Liver (tissue), 9 donors: Measurements from ENCODE around the gene CCSER2. TPM values are rescaled to one million over a fixed set of nuclear protein-coding genes. Genes with fewer than 3 reads are reported as not detected.

Experiments used
- DNase-seq: peaks from one replicate; pipeline ENCODE4 v3.0.0-alpha.2; 2017; ENCODE audit warnings: low spot score
- H3K27ac ChIP-seq, 2 donors: one replicate each; pipeline ENCODE4 v1.7.0; 2013; ENCODE audit warnings: inconsistent platforms in 2 of 2, low read length in 2 of 2, control low read depth in 1 of 2, low read depth in 1 of 2, mild to moderate bottlenecking in 1 of 2
- H3K27me3 ChIP-seq, 4 donors: one replicate each; pipeline versions ENCODE4 v1.6.1 to v1.7.0; 2013; ENCODE audit warnings: low read length in 3 of 4, inconsistent platforms in 1 of 4, mild to moderate bottlenecking in 1 of 4, moderate library complexity in 1 of 4; ENCODE audit not compliant: control insufficient read depth in 4 of 4, insufficient read depth in 4 of 4
- H3K36me3 ChIP-seq, 4 donors: one replicate each; pipeline versions ENCODE4 v1.6.1 to v1.7.0; 2013; ENCODE audit warnings: low read length in 3 of 4, mild to moderate bottlenecking in 3 of 4, low read depth in 1 of 4, moderate library complexity in 1 of 4; ENCODE audit not compliant: control insufficient read depth in 4 of 4, insufficient read depth in 3 of 4
- H3K4me1 ChIP-seq, 4 donors: one replicate each; pipeline versions ENCODE4 v1.6.1 to v1.7.0; 2013; ENCODE audit warnings: low read length in 3 of 4, mild to moderate bottlenecking in 3 of 4, moderate library complexity in 1 of 4; ENCODE audit not compliant: control insufficient read depth in 4 of 4, insufficient read depth in 4 of 4
- H3K4me3 ChIP-seq, 3 donors: one replicate each; pipeline versions ENCODE4 v1.6.1 to v1.7.0; 2013; ENCODE audit warnings: low read length in 3 of 3, control low read depth in 1 of 3, low read depth in 1 of 3, mild to moderate bottlenecking in 1 of 3
- H3K9ac ChIP-seq, 2 donors: one replicate each; pipeline ENCODE4 v1.7.0; 2013; ENCODE audit warnings: low read length in 2 of 2, mild to moderate bottlenecking in 2 of 2, moderate library complexity in 2 of 2, control low read depth in 1 of 2, low read depth in 1 of 2
- H3K9me3 ChIP-seq, 4 donors: one replicate each; pipeline versions ENCODE4 v1.6.1 to v1.7.0; 2013; ENCODE audit warnings: low read length in 3 of 4; ENCODE audit not compliant: control insufficient read depth in 4 of 4
- FOXA1 ChIP-seq: IDR thresholded peaks from 2 replicates; pipeline ENCODE4 v1.6.1; 2016; ENCODE audit warnings: antibody characterized with exemption
- FOXA2 ChIP-seq: IDR thresholded peaks from 2 replicates; pipeline ENCODE4 v1.6.1; 2016; ENCODE audit warnings: antibody characterized with exemption
- HNF4A ChIP-seq, 2 donors: conservative IDR thresholded peaks; 2 replicates each; pipeline ENCODE4 v1.6.1; 2016; ENCODE audit warnings: antibody characterized with exemption in 2 of 2, mild to moderate bottlenecking in 2 of 2
- HNF4G ChIP-seq: IDR thresholded peaks from 2 replicates; pipeline ENCODE4 v1.6.1; 2016; ENCODE audit warnings: antibody characterized with exemption
- NR2F2 ChIP-seq: IDR thresholded peaks from 2 replicates; pipeline ENCODE4 v1.6.1; 2016; ENCODE audit warnings: antibody characterized with exemption
- RAD21 ChIP-seq, 2 donors: IDR thresholded peaks; 2 replicates each; pipeline ENCODE4 v1.6.1; 2016; ENCODE audit warnings: antibody characterized with exemption in 2 of 2, mild to moderate bottlenecking in 2 of 2
- RXRA ChIP-seq, 2 donors: IDR thresholded peaks; 2 replicates each; pipeline ENCODE4 v1.6.1; 2017 to 2018; ENCODE audit warnings: antibody characterized with exemption in 2 of 2, mild to moderate bottlenecking in 1 of 2
- SP1 ChIP-seq: IDR thresholded peaks from 2 replicates; pipeline ENCODE4 v1.6.1; 2018; ENCODE audit warnings: antibody characterized with exemption, mild to moderate bottlenecking
- TAF1 ChIP-seq: conservative IDR thresholded peaks from 2 replicates; pipeline ENCODE4 v1.6.1; 2016; ENCODE audit warnings: antibody characterized with exemption, mild to moderate bottlenecking
- YY1 ChIP-seq: IDR thresholded peaks from 2 replicates; pipeline ENCODE4 v1.6.1; 2016; ENCODE audit warnings: antibody characterized with exemption, mild to moderate bottlenecking
- WGBS: extraction: QIAGEN DNeasy Blood & Tissue Kit; methylation state at CpG from one replicate; pipeline ENCODE4 v1.1.7; 2013; 5-methylcytosine and 5-hydroxymethylcytosine counted together
- polyA plus RNA-seq, 2 donors: library from polyadenylated mRNA; stranded (reverse) in 1 of 2; unstranded in 1 of 2; fragments of 200-250 nt in 1 of 2; fragments of >200 nt in 1 of 2; fragmentation: Nextera tagmentation in 1 of 2; extraction: Ambion mirVana in 1 of 2; gene quantifications; one replicate each; pipeline versions ENCODE4 v1.2.1 to v1.2.3, GENCODE V29; 2013 to 2015
- total RNA-seq, 2 donors: library from RNA; depleted of rRNA; stranded (reverse); fragments of >200 nt; gene quantifications; one replicate each; pipeline ENCODE4 v1.2.3, GENCODE V29; 2014
- TF ChIP-seq, protein P1 (sequence below): IDR thresholded peaks from 2 replicates; pipeline ENCODE4 v1.6.1; 2016; ENCODE audit warnings: antibody characterized with exemption, mild to moderate bottlenecking
- TF ChIP-seq, protein P2 (sequence below): IDR thresholded peaks from 2 replicates; pipeline ENCODE4 v1.6.1; 2016; ENCODE audit warnings: antibody characterized with exemption
- TF ChIP-seq, protein P3 (sequence below): IDR thresholded peaks from 2 replicates; pipeline ENCODE4 v1.6.1; 2016; ENCODE audit warnings: antibody characterized with exemption
- TF ChIP-seq, protein P4 (sequence below): fragments of 150-350 bp; IDR thresholded peaks from 2 replicates; pipeline ENCODE4 v1.5.1; 2017; ENCODE audit warnings: improper control_type of control experiment, low read depth, low read length; ENCODE audit not compliant: missing input control
- TF ChIP-seq, protein P5 (sequence below): IDR thresholded peaks from 2 replicates; pipeline ENCODE4 v1.6.1; 2016; ENCODE audit warnings: antibody characterized with exemption
- donor health status: healthy.
- donor health status: healthy.
- donor health status: healthy.
- donor health status: healthy.
- donor health status: healthy.

The CCSER2 gene
- total and polyA plus RNA-seq, 4 donors: 5.6 to 18.2 (median 12.1) TPM

DNA sequence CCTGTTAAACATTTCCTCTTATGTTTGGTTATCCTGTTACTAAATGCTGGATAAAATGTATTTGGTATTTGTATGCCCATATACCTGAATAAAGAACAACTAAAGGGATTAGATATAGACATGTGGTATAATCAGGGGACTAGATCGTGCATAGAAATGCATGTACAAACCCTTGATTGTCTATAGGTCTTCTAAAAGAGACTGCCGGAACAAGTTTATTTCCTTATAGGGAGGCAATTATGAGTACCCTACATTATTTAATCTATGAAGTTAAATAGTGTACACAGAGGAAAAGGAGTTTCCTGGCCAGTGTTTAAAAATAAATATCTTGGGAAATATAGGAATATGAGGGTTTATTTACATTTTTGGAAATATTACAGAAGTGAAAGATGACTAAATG, 44.6 kb downstream of the CCSER2 start:
- H3K27me3 ChIP-seq: no peaks in the 10 kb centered on the region
- no peak overlapping the region for H3K27ac ChIP-seq
- no peaks in the 10 kb centered on the region for H3K9me3 ChIP-seq
- peaks cover 0 to 5% (median 0%) of the 10 kb centered on the region in 4 donors for H3K4me1 ChIP-seq
- no peak overlapping the region for H3K9ac ChIP-seq
- no peak for TF ChIP-seq FOXA2
- TF ChIP-seq NR2F2: no peak
- TF ChIP-seq YY1: no peak
- TF ChIP-seq TAF1: no peak
- no peak for TF ChIP-seq RAD21 (IDR thresholded peaks at IDR 0.05)
- TF ChIP-seq, protein P1, sequence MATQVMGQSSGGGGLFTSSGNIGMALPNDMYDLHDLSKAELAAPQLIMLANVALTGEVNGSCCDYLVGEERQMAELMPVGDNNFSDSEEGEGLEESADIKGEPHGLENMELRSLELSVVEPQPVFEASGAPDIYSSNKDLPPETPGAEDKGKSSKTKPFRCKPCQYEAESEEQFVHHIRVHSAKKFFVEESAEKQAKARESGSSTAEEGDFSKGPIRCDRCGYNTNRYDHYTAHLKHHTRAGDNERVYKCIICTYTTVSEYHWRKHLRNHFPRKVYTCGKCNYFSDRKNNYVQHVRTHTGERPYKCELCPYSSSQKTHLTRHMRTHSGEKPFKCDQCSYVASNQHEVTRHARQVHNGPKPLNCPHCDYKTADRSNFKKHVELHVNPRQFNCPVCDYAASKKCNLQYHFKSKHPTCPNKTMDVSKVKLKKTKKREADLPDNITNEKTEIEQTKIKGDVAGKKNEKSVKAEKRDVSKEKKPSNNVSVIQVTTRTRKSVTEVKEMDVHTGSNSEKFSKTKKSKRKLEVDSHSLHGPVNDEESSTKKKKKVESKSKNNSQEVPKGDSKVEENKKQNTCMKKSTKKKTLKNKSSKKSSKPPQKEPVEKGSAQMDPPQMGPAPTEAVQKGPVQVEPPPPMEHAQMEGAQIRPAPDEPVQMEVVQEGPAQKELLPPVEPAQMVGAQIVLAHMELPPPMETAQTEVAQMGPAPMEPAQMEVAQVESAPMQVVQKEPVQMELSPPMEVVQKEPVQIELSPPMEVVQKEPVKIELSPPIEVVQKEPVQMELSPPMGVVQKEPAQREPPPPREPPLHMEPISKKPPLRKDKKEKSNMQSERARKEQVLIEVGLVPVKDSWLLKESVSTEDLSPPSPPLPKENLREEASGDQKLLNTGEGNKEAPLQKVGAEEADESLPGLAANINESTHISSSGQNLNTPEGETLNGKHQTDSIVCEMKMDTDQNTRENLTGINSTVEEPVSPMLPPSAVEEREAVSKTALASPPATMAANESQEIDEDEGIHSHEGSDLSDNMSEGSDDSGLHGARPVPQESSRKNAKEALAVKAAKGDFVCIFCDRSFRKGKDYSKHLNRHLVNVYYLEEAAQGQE: no peak
- TF ChIP-seq, protein P2, sequence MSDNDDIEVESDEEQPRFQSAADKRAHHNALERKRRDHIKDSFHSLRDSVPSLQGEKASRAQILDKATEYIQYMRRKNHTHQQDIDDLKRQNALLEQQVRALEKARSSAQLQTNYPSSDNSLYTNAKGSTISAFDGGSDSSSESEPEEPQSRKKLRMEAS: no peak
- TF ChIP-seq, protein P3, sequence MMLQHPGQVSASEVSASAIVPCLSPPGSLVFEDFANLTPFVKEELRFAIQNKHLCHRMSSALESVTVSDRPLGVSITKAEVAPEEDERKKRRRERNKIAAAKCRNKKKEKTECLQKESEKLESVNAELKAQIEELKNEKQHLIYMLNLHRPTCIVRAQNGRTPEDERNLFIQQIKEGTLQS: no peak
- no peak for TF ChIP-seq RXRA (IDR thresholded peaks at IDR 0.05)
- TF ChIP-seq FOXA1: no peak
- TF ChIP-seq HNF4A (conservative IDR thresholded peaks at IDR 0.05): no peak
- no peak for TF ChIP-seq HNF4G
- TF ChIP-seq, protein P4, sequence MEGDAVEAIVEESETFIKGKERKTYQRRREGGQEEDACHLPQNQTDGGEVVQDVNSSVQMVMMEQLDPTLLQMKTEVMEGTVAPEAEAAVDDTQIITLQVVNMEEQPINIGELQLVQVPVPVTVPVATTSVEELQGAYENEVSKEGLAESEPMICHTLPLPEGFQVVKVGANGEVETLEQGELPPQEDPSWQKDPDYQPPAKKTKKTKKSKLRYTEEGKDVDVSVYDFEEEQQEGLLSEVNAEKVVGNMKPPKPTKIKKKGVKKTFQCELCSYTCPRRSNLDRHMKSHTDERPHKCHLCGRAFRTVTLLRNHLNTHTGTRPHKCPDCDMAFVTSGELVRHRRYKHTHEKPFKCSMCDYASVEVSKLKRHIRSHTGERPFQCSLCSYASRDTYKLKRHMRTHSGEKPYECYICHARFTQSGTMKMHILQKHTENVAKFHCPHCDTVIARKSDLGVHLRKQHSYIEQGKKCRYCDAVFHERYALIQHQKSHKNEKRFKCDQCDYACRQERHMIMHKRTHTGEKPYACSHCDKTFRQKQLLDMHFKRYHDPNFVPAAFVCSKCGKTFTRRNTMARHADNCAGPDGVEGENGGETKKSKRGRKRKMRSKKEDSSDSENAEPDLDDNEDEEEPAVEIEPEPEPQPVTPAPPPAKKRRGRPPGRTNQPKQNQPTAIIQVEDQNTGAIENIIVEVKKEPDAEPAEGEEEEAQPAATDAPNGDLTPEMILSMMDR: no peak
- no peak for TF ChIP-seq SP1
- WGBS: 90% methylated on average over 2 of the region's 2 CpGs
- DNase-seq: no peak
- H3K4me3 ChIP-seq: no peak overlapping the region
- H3K36me3 ChIP-seq: peaks cover 0 to 14% (median 6%) of the 10 kb centered on the region in 4 donors

DNA sequence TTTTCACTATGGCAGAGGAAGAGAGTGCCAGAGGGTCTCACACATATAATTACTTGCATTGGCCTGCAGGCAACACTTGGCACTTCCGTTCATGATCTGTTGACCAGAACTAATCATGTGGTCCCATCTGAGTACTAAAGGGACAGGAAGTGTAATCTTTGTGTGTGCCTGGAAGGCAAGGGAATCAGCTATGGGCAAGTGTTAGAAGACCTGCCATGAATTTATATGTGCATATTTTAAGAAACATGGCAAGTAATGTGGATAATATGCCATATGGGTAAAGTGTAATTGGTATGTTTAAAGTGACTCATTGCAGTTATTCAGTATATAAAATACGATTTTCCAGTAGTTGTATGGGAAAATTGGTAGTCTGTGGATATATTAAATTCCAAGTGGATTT, 46.1 kb downstream of the CCSER2 start:
- no peak overlapping the region for H3K9ac ChIP-seq

More for the DNA sequence above, 46.1 kb downstream of the CCSER2 start:
- TF ChIP-seq TAF1 (no peak), YY1 (no peak)
- TF ChIP-seq, protein P5, sequence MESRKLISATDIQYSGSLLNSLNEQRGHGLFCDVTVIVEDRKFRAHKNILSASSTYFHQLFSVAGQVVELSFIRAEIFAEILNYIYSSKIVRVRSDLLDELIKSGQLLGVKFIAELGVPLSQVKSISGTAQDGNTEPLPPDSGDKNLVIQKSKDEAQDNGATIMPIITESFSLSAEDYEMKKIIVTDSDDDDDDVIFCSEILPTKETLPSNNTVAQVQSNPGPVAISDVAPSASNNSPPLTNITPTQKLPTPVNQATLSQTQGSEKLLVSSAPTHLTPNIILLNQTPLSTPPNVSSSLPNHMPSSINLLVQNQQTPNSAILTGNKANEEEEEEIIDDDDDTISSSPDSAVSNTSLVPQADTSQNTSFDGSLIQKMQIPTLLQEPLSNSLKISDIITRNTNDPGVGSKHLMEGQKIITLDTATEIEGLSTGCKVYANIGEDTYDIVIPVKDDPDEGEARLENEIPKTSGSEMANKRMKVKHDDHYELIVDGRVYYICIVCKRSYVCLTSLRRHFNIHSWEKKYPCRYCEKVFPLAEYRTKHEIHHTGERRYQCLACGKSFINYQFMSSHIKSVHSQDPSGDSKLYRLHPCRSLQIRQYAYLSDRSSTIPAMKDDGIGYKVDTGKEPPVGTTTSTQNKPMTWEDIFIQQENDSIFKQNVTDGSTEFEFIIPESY: no peak
- Histone ChIP-seq H3K36me3 (peaks cover 0 to 14% (median 6%) of the 10 kb centered on the region in 4 donors), H3K27ac (no peak overlapping the region), H3K27me3 (no peaks in the 10 kb centered on the region), H3K4me1 (peaks cover 0 to 5% (median 0%) of the 10 kb centered on the region in 4 donors), H3K9me3 (no peaks in the 10 kb centered on the region), H3K4me3 (no peak overlapping the region)
- WGBS: 53% methylated on average over 2 of the region's 2 CpGs
- no peak for DNase-seq
